ENCODE measurements around the gene ERN1.

GRCh38 chr17:63993368-63993985 is 136.5 kb downstream of the ERN1 start:
- no peak for TF ChIP-seq CTCF (conservative IDR thresholded peaks at IDR 0.05; ENCODE audit: low read depth, low read length)
- TF ChIP-seq EZH2 (IDR thresholded peaks at IDR 0.05; ENCODE audit: borderline replicate concordance, low read depth, low read length, poor library complexity, severe bottlenecking) = no peak
